GM23338 (cell line): Measurements from ENCODE around the gene RNASEH2A. TPM values are rescaled to one million over a fixed set of nuclear protein-coding genes. Genes with fewer than 3 reads are reported as not detected.
A peak's percentile ranks its signal among the peaks of the same experiment; 100 is the strongest.

Experiments
- ATAC-seq: fragments of 200-7000 bp; cut with Tn5 transposase; 3 replicates; pipeline ENCODE4 v1.9.1; 2020
- DNase-seq: peaks from one replicate; pipeline ENCODE4 v3.0.0-alpha.2; 2015; ENCODE audit warnings: low spot score
- H2AFZ ChIP-seq: fragments of 200-600 bp; sonication (generic); 2 replicates; pipeline ENCODE4 v1.8.0; 2016; ENCODE audit warnings: antibody characterized with exemption, mild to moderate bottlenecking, moderate library complexity
- H3F3A ChIP-seq: fragments of 200-600 bp; sonication (generic); replicated peaks from 2 replicates; pipeline ENCODE4 v1.8.0; 2017; ENCODE audit warnings: antibody characterized with exemption, mixed run types, low read depth
- H3K27ac ChIP-seq: fragments of 200-600 bp; sonication (generic); 2 replicates; pipeline ENCODE4 v1.6.1; 2016; ENCODE audit warnings: low read depth
- H3K27me3 ChIP-seq: fragments of 200-600 bp; sonication (generic); 2 replicates; pipeline ENCODE4 v1.8.0; 2016; ENCODE audit warnings: mild to moderate bottlenecking, mixed run types, moderate library complexity; ENCODE audit not compliant: insufficient read depth
- H3K36me3 ChIP-seq: fragments of 200-600 bp; sonication (generic); 2 replicates; pipeline ENCODE4 v1.8.0; 2016; ENCODE audit warnings: mild to moderate bottlenecking; ENCODE audit not compliant: insufficient read depth
- H3K4me1 ChIP-seq: fragments of 200-600 bp; sonication (generic); 2 replicates; pipeline ENCODE4 v1.8.0; 2016; ENCODE audit warnings: mild to moderate bottlenecking, moderate library complexity; ENCODE audit not compliant: insufficient read depth
- H3K4me2 ChIP-seq: fragments of 200-600 bp; sonication (generic); 2 replicates; pipeline ENCODE4 v1.7.1; 2017; ENCODE audit warnings: mixed run types
- H3K4me3 ChIP-seq: fragments of 200-600 bp; sonication (generic); 2 replicates; pipeline ENCODE4 v1.6.1; 2016; ENCODE audit warnings: mixed run types
- H3K79me2 ChIP-seq: fragments of 200-600 bp; sonication (generic); replicated peaks from 2 replicates; pipeline ENCODE4 v1.8.0; 2017; ENCODE audit warnings: mild to moderate bottlenecking; ENCODE audit not compliant: insufficient read depth
- H3K9me2 ChIP-seq: fragments of 200-600 bp; sonication (generic); 2 replicates; pipeline ENCODE4 v1.8.0; 2017; ENCODE audit not compliant: insufficient read depth
- H4K20me1 ChIP-seq: fragments of 200-600 bp; sonication (generic); replicated peaks from 2 replicates; pipeline ENCODE4 v1.8.0; 2017; ENCODE audit warnings: mild to moderate bottlenecking; ENCODE audit not compliant: insufficient read depth
- H3K27ac Mint-ChIP-seq: 2 replicates; pipeline ENCODE4 v1.8.0; 2020; ENCODE audit warnings: inconsistent platforms, mild to moderate bottlenecking, moderate library complexity, mixed read lengths
- H3K27me3 Mint-ChIP-seq: 3 replicates; pipeline ENCODE4 v1.8.0; 2022; ENCODE audit warnings: low read depth, mild to moderate bottlenecking, moderate library complexity, mixed read lengths, inconsistent platforms; ENCODE audit not compliant: insufficient read depth, poor library complexity
- H3K36me3 Mint-ChIP-seq: 3 replicates; pipeline ENCODE4 v1.8.0; 2021; ENCODE audit warnings: low read depth, mild to moderate bottlenecking, inconsistent platforms, moderate library complexity, mixed read lengths
- H3K4me1 Mint-ChIP-seq: 3 replicates; pipeline ENCODE4 v1.8.0; 2020; ENCODE audit warnings: mild to moderate bottlenecking, inconsistent platforms, mixed read lengths
- H3K4me3 Mint-ChIP-seq: 3 replicates; pipeline ENCODE4 v1.8.0; 2021; ENCODE audit warnings: moderate library complexity, mild to moderate bottlenecking, inconsistent platforms, mixed read lengths
- H3K9me3 Mint-ChIP-seq: 3 replicates; pipeline ENCODE4 v1.8.0; 2020; ENCODE audit warnings: moderate library complexity, mild to moderate bottlenecking, inconsistent platforms, mixed read lengths
- ETS1 ChIP-seq: IDR thresholded peaks from 2 replicates; pipeline ENCODE4 v1.6.1; 2016; ENCODE audit warnings: antibody characterized with exemption
- EZH2phosphoT487 ChIP-seq: fragments of 200-600 bp; sonication (generic); IDR thresholded peaks from one replicate; pipeline ENCODE4 v1.8.1; 2018; ENCODE audit warnings: antibody characterized with exemption; ENCODE audit not compliant: unreplicated experiment
- JUNB ChIP-seq: IDR thresholded peaks from one replicate; pipeline ENCODE4 v1.6.1; 2016; ENCODE audit warnings: antibody characterized with exemption; ENCODE audit not compliant: unreplicated experiment
- NANOG ChIP-seq: IDR thresholded peaks from 2 replicates; pipeline ENCODE4 v1.6.1; 2016; ENCODE audit warnings: antibody characterized with exemption, borderline replicate concordance
- POLR2AphosphoS5 ChIP-seq: IDR thresholded peaks from 2 replicates; pipeline ENCODE4 v1.6.1; 2016; ENCODE audit warnings: antibody characterized with exemption, low read depth
- ZNF331 ChIP-seq: fragments of 250-450 bp; sonication (Bioruptor Pico); IDR thresholded peaks from 2 replicates; pipeline ENCODE4 v1.5.0; 2020; ENCODE audit warnings: low read depth, mild to moderate bottlenecking, moderate library complexity
- ZNF462 ChIP-seq: fragments of 250-450 bp; sonication (Bioruptor Pico); IDR thresholded peaks from 2 replicates; pipeline ENCODE4 v1.5.0; 2020; ENCODE audit warnings: mild to moderate bottlenecking, moderate library complexity
- polyA plus RNA-seq: library from polyadenylated mRNA; unstranded; fragments of >200 nt; fragmentation: Nextera tagmentation; extraction: Ambion mirVana; gene quantifications from 2 replicates; pipeline ENCODE4 v1.2.1, GENCODE V29; 2016
- total RNA-seq: library from RNA; depleted of rRNA; stranded (reverse); fragments of >200 nt; shearing (Covaris generic); gene quantifications from 2 replicates; pipeline ENCODE4 v1.2.3, GENCODE V29; 2014
- TF ChIP-seq, protein P1 (sequence below), 2 experiments: fragments of 200-600 bp in 1 of 2; sonication (generic) in 1 of 2; conservative IDR thresholded peaks; 2 replicates each; pipeline versions ENCODE4 v1.5.1 to v1.6.1; 2016 to 2017; ENCODE audit warnings: antibody characterized with exemption in 2 of 2, low read depth in 2 of 2, mild to moderate bottlenecking in 2 of 2, moderate library complexity in 1 of 2

The RNASEH2A gene
- total and polyA plus RNA-seq, 2 experiments from 2014 or later: 39.4 to 68.2 TPM

DNA sequence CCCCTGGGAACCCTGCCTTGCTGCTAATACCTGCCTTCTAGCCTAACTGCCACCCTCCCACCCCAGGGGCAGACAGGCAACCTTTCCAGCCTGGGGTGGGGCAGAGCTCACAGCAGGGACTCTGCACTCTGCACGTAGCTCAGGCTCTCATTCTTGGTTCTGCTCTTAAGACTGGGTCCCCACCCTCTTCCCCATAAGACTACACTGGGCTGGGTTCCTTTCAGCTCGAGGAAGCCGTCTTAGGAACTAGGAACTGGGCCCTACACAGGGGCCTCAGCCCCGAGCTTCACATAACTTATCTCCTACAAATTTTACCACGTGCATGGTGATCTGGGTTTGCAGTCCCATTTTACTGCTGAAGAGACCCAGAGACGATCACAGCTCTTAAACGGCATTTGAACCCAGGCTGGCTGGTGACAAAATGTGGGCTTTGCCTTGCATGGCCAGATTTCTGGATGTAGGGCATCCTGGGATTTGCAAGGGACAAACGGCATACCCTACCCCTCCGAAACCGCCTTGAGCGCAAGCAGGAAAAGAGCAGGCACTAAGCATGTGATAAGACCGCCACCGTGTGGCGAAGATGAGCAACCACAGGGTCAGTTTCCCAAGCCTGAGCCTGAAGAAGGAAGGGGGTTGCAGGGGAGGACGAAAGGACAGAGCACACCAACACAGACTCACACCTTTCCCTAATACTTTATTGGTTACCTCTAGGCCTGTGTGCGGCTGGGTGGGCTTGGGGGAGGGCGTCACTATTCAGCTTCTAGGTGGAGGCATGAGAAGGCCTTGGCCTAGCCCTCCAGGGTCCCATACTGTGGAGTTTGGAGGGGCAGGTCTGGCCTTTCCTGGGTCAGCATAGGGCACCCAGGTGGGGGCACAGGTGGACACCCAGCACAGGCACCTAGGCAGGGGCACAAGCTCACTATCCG, 10.0 kb upstream of the RNASEH2A start:
- peak overlapping the region; percentile 19; the same call in 1 of the 2 replicates for H3K27ac Mint-ChIP-seq
- Histone ChIP-seq H3F3A (peaks cover 24% of the 10 kb centered on the region), H3K4me2 (peak overlapping the region; percentile 42), H3K9me2 (no peaks in the 10 kb centered on the region), H3K79me2 (peaks cover 12% of the 10 kb centered on the region), H4K20me1 (no peaks in the 10 kb centered on the region), H3K27me3 (peaks cover 19% of the 10 kb centered on the region), H2AFZ (no peak overlapping the region), H3K4me3 (peak overlapping the region; percentile 6; the same call in 1 of the 2 replicates), H3K27ac (no peak overlapping the region), H3K36me3 (peaks cover 9% of the 10 kb centered on the region; the same call in 1 of the 2 replicates), H3K4me1 (peaks cover 26% of the 10 kb centered on the region)
- H3K4me1 Mint-ChIP-seq: peaks cover 21% of the 10 kb centered on the region
- peaks cover 49% of the 10 kb centered on the region for H3K36me3 Mint-ChIP-seq
- H3K4me3 Mint-ChIP-seq: peak overlapping the region; percentile 11; the same call in 1 of the 3 replicates
- DNase-seq: peak; percentile 96
- H3K9me3 Mint-ChIP-seq: peaks cover 3% of the 10 kb centered on the region; the same call in 2 of the 3 replicates
- TF ChIP-seq ETS1: 0 out of 2 replicates have a peak, but pooled peaks have one; percentile 48
- no peak for TF ChIP-seq ZNF462 (CRISPR knock-in tag)
- TF ChIP-seq EZH2phosphoT487: no peak
- no peak for TF ChIP-seq JUNB
- TF ChIP-seq NANOG: no peak
- TF ChIP-seq POLR2AphosphoS5: 0 out of 2 replicates have a peak, but pooled peaks have one; percentile 48
- TF ChIP-seq ZNF331 (CRISPR knock-in tag): no peak
- TF ChIP-seq, protein P1, sequence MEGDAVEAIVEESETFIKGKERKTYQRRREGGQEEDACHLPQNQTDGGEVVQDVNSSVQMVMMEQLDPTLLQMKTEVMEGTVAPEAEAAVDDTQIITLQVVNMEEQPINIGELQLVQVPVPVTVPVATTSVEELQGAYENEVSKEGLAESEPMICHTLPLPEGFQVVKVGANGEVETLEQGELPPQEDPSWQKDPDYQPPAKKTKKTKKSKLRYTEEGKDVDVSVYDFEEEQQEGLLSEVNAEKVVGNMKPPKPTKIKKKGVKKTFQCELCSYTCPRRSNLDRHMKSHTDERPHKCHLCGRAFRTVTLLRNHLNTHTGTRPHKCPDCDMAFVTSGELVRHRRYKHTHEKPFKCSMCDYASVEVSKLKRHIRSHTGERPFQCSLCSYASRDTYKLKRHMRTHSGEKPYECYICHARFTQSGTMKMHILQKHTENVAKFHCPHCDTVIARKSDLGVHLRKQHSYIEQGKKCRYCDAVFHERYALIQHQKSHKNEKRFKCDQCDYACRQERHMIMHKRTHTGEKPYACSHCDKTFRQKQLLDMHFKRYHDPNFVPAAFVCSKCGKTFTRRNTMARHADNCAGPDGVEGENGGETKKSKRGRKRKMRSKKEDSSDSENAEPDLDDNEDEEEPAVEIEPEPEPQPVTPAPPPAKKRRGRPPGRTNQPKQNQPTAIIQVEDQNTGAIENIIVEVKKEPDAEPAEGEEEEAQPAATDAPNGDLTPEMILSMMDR (conservative IDR thresholded peaks at IDR 0.05; ENCODE audit: low read depth in 2 of 2): peak; percentile 88 to 100
- peak; percentile 30 for ATAC-seq
- H3K27me3 Mint-ChIP-seq: peaks cover 25% of the 10 kb centered on the region
